ENCODE measurements around the gene CDH16. TPM values are rescaled to one million over a fixed set of nuclear protein-coding genes. Genes with fewer than 3 reads are reported as not detected.

CDH16 gene, protein sequence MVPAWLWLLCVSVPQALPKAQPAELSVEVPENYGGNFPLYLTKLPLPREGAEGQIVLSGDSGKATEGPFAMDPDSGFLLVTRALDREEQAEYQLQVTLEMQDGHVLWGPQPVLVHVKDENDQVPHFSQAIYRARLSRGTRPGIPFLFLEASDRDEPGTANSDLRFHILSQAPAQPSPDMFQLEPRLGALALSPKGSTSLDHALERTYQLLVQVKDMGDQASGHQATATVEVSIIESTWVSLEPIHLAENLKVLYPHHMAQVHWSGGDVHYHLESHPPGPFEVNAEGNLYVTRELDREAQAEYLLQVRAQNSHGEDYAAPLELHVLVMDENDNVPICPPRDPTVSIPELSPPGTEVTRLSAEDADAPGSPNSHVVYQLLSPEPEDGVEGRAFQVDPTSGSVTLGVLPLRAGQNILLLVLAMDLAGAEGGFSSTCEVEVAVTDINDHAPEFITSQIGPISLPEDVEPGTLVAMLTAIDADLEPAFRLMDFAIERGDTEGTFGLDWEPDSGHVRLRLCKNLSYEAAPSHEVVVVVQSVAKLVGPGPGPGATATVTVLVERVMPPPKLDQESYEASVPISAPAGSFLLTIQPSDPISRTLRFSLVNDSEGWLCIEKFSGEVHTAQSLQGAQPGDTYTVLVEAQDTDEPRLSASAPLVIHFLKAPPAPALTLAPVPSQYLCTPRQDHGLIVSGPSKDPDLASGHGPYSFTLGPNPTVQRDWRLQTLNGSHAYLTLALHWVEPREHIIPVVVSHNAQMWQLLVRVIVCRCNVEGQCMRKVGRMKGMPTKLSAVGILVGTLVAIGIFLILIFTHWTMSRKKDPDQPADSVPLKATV
- total RNA-seq (0.05 TPM), polyA plus RNA-seq (0.78 TPM)
- long read RNA-seq, donor 1 = 0 reads
- long read RNA-seq, donor 2 = 0 reads
- long read RNA-seq, donor 3 = 0 reads
- long read RNA-seq, donor 4, partial matches to known transcripts = 0 of 1 reads
- long read RNA-seq, donor 4, other reads (novel, unspliced or antisense) = 0 of 1 reads
- long read RNA-seq, donor 5, transcript CDH16-201 (18 exons, 2,954 nt) = major isoform, 9 of 10 reads
- long read RNA-seq, donor 5, partial matches to known transcripts = 0 of 10 reads
- long read RNA-seq, donor 5, other reads (novel, unspliced or antisense) = 0 of 10 reads
- long read RNA-seq, donor 6 = 0 reads
- long read RNA-seq, donor 7 = 0 reads
- long read RNA-seq, donor 8 = 0 reads
- long read RNA-seq, donor 9 = 0 reads
- long read RNA-seq, donor 10 = 0 reads

DNA sequence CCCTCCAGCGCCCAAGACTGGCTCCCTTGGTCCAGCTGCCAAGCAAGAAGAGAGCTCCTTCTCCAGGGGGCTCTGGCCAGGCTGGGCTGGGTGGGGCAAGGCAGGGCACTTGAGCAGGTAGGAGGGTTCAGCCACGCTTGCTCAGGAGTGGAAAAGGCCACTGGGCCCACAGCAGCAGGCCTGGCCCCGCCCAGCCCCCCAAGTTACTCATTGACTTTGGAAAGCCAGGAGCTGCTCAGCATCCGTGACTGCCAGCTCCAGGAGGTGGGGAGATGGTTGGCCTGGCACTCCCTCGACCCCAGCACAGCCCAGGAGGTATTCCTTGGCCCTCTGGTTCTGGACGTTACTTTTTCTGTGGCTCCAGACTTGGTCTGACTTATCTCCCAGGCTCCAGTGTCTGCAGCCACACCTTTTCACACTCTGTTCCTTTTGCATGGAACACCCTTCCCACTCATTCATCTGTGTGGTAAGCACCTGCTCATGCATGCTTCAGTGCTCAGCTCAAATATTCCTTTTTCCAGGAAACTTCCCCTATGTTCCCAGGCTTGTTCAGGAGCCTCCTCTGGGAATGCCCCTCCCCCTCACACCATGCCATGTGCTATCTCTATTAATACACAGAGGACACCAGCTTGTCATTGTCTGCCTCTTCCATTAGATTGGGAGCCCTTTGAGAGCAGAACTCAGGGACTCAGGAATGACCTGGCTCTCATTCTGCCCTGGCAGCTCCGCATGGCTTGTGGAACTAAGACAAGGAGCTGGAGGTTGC lies at the start of gene CDH16:
Gene CDH16 (minus strand): TSS at position 83 of the 766 bp plus-strand sequence. CDS start 820 bp downstream, outside the sequence.
- Histone ChIP-seq H3K4me3 (ENCODE audit: low read length in 2 of 2) (no peak within 1 kb of the TSS), H3K27me3 (ENCODE audit: control insufficient read depth in 2 of 2, insufficient read depth in 1 of 2, low read length in 1 of 2) (peaks cover 14 to 74% of the 10 kb centered on the region in 2 donors), H3K27ac (ENCODE audit: low read depth in 1 of 2, low read length in 1 of 2) (no peak within 1 kb of the TSS), H3K36me3 (ENCODE audit: control insufficient read depth in 2 of 2, insufficient read depth in 2 of 2, low read length in 1 of 2) (no peaks in the 10 kb centered on the region), H3K9me3 (ENCODE audit: control insufficient read depth in 2 of 2, insufficient read depth in 1 of 2, low read length in 1 of 2) (peaks cover 0 to 1% of the 10 kb centered on the region in 2 donors), H3K4me1 (ENCODE audit: control insufficient read depth in 2 of 2, insufficient read depth in 2 of 2, low read length in 2 of 2) (no peaks in the 10 kb centered on the region)
- 84% methylated on average over 7 of the region's 7 CpGs for WGBS
- DNase-seq (ENCODE audit: low read depth in 6 of 9, low spot score in 9 of 9) = no peak

DNA sequence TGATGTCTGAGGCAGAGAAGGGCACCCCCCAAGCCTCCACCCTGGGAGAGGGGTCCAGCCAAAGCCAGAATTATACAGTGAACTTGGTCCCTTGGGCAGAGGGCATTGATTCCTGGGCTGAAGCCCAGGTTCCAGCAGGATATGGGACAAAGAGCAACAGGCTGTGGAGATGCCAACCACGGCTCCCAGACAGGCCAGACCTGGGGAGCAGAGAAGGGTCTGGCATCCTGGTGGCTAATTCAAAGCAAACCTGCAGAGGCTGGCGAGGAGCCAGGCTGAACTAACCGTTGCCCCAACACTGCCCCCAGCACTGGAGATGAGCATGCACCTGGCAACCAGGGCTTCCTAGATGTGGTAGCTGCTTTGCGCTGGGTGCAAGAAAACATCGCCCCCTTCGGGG lies 45.4 kb upstream of the CDH16 start:
- H3K27me3 ChIP-seq (ENCODE audit: control insufficient read depth in 2 of 2, insufficient read depth in 1 of 2, low read length in 1 of 2) = peaks cover 0 to 17% of the 10 kb centered on the region in 2 donors
- peaks cover 0 to 5% of the 10 kb centered on the region in 2 donors for H3K4me1 ChIP-seq (ENCODE audit: control insufficient read depth in 2 of 2, insufficient read depth in 2 of 2, low read length in 2 of 2)
- no peak for DNase-seq (ENCODE audit: low read depth in 6 of 9, low spot score in 9 of 9)
- no peak overlapping the region for H3K27ac ChIP-seq (ENCODE audit: low read depth in 1 of 2, low read length in 1 of 2)
- no peak overlapping the region for H3K4me3 ChIP-seq (ENCODE audit: low read length in 2 of 2)
- no peaks in the 10 kb centered on the region for H3K36me3 ChIP-seq (ENCODE audit: control insufficient read depth in 2 of 2, insufficient read depth in 2 of 2, low read length in 1 of 2)
- H3K9me3 ChIP-seq (ENCODE audit: control insufficient read depth in 2 of 2, insufficient read depth in 1 of 2, low read length in 1 of 2) = no peaks in the 10 kb centered on the region
- WGBS = 56% methylated on average over 6 of the region's 6 CpGs

DNA sequence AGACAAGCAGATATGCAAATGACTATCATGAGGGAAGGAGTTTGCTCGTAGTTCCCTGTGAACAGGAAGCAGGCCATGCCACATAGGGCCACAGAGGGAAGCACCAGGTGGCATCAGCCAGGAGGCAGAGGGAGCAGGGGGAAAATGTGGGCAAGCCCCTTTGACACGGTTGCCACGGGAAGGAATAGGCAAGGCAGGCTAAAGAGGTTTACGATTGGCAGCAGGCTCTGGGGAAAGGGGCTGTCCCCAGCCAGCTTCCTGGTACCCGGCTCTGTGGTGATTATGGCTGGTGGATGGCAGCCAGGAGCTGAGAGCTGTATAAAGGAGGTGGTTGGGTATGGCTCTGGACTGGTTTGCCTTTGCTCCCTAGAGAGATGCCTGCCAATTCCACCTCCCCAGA lies 43.2 kb upstream of the CDH16 start:
- 19% methylated on average over 5 of the region's 5 CpGs for WGBS
- H3K27ac ChIP-seq (ENCODE audit: low read depth in 1 of 2, low read length in 1 of 2) = no peak overlapping the region

DNA sequence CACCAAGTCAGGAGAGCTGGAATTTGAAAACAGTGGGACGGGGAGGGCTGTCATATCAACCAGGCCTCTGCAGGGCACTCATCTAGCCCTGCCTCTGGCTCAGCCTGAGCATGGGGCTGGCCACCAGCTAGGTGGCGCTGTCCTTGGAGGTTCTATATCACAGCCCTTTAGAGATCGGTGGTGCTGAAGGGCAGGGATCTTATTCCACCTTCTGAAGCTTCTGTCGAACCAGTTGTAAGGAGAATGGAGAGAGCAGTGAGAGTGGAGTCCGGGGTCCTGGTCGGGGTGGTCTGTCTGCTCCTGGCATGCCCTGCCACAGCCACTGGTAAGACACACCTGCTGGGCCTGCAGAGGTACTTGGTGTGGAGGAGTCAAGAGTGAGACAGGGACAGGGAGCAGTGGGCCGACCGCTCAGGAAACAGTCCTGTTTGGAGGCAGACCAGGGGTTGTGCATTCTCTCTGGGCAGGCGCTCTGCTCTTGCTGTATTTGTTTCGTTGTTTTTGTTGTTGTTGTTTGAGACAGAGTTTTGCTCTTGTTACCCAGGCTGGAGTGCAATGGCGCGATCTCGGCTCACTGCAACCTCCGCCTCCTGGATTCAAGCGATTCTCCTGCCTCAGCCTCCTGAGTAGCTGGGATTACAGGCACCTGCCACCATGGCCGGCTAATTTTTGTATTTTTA lies 42.5 kb upstream of the CDH16 start, which contains the start of gene CES3:
Gene CES3 (plus strand): TSS at position 202 of the 680 bp plus-strand sequence. CDS start 42 bp downstream, at position 244.
- Histone ChIP-seq H3K4me3 (ENCODE audit: low read length in 2 of 2) (no peak within 1 kb of the TSS), H3K4me1 (ENCODE audit: control insufficient read depth in 2 of 2, insufficient read depth in 2 of 2, low read length in 2 of 2) (peaks cover 0 to 5% of the 10 kb centered on the region in 2 donors), H3K9me3 (ENCODE audit: control insufficient read depth in 2 of 2, insufficient read depth in 1 of 2, low read length in 1 of 2) (no peaks in the 10 kb centered on the region), H3K27me3 (ENCODE audit: control insufficient read depth in 2 of 2, insufficient read depth in 1 of 2, low read length in 1 of 2) (peaks cover 0 to 17% of the 10 kb centered on the region in 2 donors), H3K27ac (ENCODE audit: low read depth in 1 of 2, low read length in 1 of 2) (no peak within 1 kb of the TSS), H3K36me3 (ENCODE audit: control insufficient read depth in 2 of 2, insufficient read depth in 2 of 2, low read length in 1 of 2) (no peaks in the 10 kb centered on the region)
- 83% methylated on average over 16 of the region's 16 CpGs for WGBS
- DNase-seq (ENCODE audit: low read depth in 6 of 9, low spot score in 9 of 9) = peak in 7 of 9 donors; percentile 27 to 64 (median 44)

More for the DNA sequence above, 43.2 kb upstream of the CDH16 start:
- peaks cover 0 to 22% of the 10 kb centered on the region in 2 donors for H3K27me3 ChIP-seq (ENCODE audit: control insufficient read depth in 2 of 2, insufficient read depth in 1 of 2, low read length in 1 of 2)
- peaks cover 0 to 5% of the 10 kb centered on the region in 2 donors for H3K4me1 ChIP-seq (ENCODE audit: control insufficient read depth in 2 of 2, insufficient read depth in 2 of 2, low read length in 2 of 2)
- DNase-seq (ENCODE audit: low read depth in 6 of 9, low spot score in 9 of 9) = no peak
- no peaks in the 10 kb centered on the region for H3K9me3 ChIP-seq (ENCODE audit: control insufficient read depth in 2 of 2, insufficient read depth in 1 of 2, low read length in 1 of 2)
- H3K4me3 ChIP-seq (ENCODE audit: low read length in 2 of 2) = no peak overlapping the region
- no peaks in the 10 kb centered on the region for H3K36me3 ChIP-seq (ENCODE audit: control insufficient read depth in 2 of 2, insufficient read depth in 2 of 2, low read length in 1 of 2)

DNA sequence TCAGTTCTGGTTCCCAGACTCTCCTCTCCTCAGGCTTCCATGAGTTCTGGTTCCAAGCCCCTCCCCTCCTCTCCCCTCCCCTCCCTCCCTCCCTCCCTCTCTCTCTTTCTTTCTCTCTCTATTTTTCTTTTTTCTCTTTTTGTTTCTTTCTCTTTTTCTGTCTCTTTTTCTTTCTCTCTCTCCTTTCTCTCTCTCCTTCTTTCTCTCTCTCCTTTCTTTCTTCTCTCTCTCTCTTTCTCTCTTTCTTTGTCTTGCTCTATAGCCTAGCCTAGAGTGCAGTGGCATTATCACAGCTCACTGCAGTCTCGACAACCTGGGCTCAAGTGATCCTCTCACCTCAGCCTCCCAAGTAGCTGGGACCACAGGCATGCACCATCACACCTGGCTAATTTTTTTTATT lies 41.6 kb upstream of the CDH16 start:
- H3K36me3 ChIP-seq (ENCODE audit: control insufficient read depth in 2 of 2, insufficient read depth in 2 of 2, low read length in 1 of 2) = no peaks in the 10 kb centered on the region
- no peaks in the 10 kb centered on the region for H3K9me3 ChIP-seq (ENCODE audit: control insufficient read depth in 2 of 2, insufficient read depth in 1 of 2, low read length in 1 of 2)
- DNase-seq (ENCODE audit: low read depth in 6 of 9, low spot score in 9 of 9) = no peak
- peaks cover 0 to 14% of the 10 kb centered on the region in 2 donors for H3K27me3 ChIP-seq (ENCODE audit: control insufficient read depth in 2 of 2, insufficient read depth in 1 of 2, low read length in 1 of 2)
- H3K27ac ChIP-seq (ENCODE audit: low read depth in 1 of 2, low read length in 1 of 2) = no peak overlapping the region
- no peak overlapping the region for H3K4me3 ChIP-seq (ENCODE audit: low read length in 2 of 2)
- WGBS = 98% methylated on average over 1 of the region's 1 CpG
- H3K4me1 ChIP-seq (ENCODE audit: control insufficient read depth in 2 of 2, insufficient read depth in 2 of 2, low read length in 2 of 2) = peaks cover 0 to 5% of the 10 kb centered on the region in 2 donors

DNA sequence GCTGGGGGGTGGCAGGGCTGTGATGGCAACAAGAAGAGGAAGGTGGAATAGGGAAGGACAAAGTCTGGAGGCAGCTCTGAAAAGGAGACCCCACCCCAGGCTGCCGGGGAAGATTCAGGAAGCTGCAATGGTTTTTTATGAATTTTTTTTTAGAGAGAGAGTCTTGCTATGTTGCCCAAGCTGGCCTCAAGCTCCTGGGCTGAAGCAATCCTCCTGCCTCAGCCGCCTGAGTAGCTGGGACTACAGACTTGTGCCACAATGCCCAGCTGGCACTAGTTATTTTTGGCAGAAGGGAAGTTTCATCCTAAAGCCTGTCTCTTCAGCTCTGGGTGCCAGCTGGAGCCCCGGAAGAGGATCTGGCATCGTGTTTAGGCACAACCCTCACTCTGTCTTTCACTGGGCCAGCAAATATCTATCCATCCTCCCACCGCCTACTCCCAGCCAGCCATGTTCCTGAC lies 41.0 kb upstream of the CDH16 start:
- Histone ChIP-seq H3K4me1 (ENCODE audit: control insufficient read depth in 2 of 2, insufficient read depth in 2 of 2, low read length in 2 of 2) (peaks cover 0 to 5% of the 10 kb centered on the region in 2 donors), H3K27ac (ENCODE audit: low read depth in 1 of 2, low read length in 1 of 2) (no peak overlapping the region), H3K4me3 (ENCODE audit: low read length in 2 of 2) (no peak overlapping the region), H3K9me3 (ENCODE audit: control insufficient read depth in 2 of 2, insufficient read depth in 1 of 2, low read length in 1 of 2) (no peaks in the 10 kb centered on the region), H3K27me3 (ENCODE audit: control insufficient read depth in 2 of 2, insufficient read depth in 1 of 2, low read length in 1 of 2) (peaks cover 0 to 9% of the 10 kb centered on the region in 2 donors), H3K36me3 (ENCODE audit: control insufficient read depth in 2 of 2, insufficient read depth in 2 of 2, low read length in 1 of 2) (no peaks in the 10 kb centered on the region)
- no peak for DNase-seq (ENCODE audit: low read depth in 6 of 9, low spot score in 9 of 9)
- 77% methylated on average over 5 of the region's 5 CpGs for WGBS

DNA sequence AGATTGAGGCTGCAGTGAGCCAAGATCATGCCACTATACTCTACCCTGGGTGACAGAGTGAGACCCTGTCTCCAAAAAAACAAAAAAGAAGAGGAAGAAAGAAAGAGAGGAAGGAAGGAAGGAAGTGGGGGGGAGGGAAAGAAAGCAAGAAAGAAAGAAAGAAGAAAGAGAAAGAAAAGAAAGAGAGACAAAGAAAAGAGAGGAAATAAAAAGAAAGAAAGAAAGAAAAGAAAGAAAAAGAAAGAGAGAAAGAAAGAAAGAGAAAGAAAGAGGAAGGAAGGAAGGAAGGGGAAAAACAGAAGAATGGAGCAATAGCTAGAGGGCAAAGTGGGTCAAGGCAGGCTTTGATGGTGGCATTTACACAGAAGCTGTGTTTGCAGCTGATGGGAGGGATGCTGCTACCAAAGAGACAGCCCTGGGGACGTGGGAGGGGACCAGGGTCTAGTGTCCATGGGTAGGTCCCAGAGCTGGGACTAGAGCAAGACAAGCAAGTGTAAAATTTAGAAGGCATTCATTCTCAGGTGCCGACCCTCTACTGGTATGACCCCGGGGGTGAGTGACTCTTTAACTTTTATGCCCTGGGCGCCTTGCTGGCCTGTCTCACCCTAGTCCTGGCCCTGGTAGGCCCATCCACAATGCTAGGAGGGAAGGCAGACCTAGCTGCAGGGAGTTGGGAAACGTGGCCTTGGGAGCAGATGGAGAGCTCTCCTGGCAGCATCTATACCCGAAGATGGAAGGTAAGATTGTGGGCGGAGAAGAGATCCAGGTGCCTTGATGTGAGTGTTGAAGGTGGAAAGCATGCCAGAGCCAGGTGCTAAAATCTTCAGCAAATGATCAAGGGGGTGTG lies 40.4 kb upstream of the CDH16 start:
- DNase-seq (ENCODE audit: low read depth in 6 of 9, low spot score in 9 of 9) = no peak
- no peak overlapping the region for H3K27ac ChIP-seq (ENCODE audit: low read depth in 1 of 2, low read length in 1 of 2)
- H3K4me1 ChIP-seq (ENCODE audit: control insufficient read depth in 2 of 2, insufficient read depth in 2 of 2, low read length in 2 of 2) = peaks cover 0 to 5% of the 10 kb centered on the region in 2 donors
- H3K27me3 ChIP-seq (ENCODE audit: control insufficient read depth in 2 of 2, insufficient read depth in 1 of 2, low read length in 1 of 2) = peaks cover 0 to 8% of the 10 kb centered on the region in 2 donors
- no peaks in the 10 kb centered on the region for H3K9me3 ChIP-seq (ENCODE audit: control insufficient read depth in 2 of 2, insufficient read depth in 1 of 2, low read length in 1 of 2)
- WGBS = 86% methylated on average over 7 of the region's 7 CpGs
- H3K36me3 ChIP-seq (ENCODE audit: control insufficient read depth in 2 of 2, insufficient read depth in 2 of 2, low read length in 1 of 2) = no peaks in the 10 kb centered on the region
- no peak overlapping the region for H3K4me3 ChIP-seq (ENCODE audit: low read length in 2 of 2)

All from thymus (tissue), 14 donors.